DOHH2 (cell line): ENCODE results near the gene RHOT1.

Experiments
- EZH2phosphoT487 ChIP-seq: fragments of 200-600 bp; sonication (generic); IDR thresholded peaks from 2 replicates; pipeline ENCODE4 v1.6.1; 2017; ENCODE audit warnings: borderline replicate concordance, mild to moderate bottlenecking, antibody characterized with exemption, low read length, moderate library complexity, mixed read lengths
- TF ChIP-seq, protein P1 (sequence below): fragments of 200-600 bp; sonication (generic); IDR thresholded peaks from one replicate; pipeline ENCODE4 v1.5.1; 2014; ENCODE audit warnings: antibody characterized with exemption, mild to moderate bottlenecking, low read depth, low read length; ENCODE audit not compliant: poor library complexity, severe bottlenecking

DNA sequence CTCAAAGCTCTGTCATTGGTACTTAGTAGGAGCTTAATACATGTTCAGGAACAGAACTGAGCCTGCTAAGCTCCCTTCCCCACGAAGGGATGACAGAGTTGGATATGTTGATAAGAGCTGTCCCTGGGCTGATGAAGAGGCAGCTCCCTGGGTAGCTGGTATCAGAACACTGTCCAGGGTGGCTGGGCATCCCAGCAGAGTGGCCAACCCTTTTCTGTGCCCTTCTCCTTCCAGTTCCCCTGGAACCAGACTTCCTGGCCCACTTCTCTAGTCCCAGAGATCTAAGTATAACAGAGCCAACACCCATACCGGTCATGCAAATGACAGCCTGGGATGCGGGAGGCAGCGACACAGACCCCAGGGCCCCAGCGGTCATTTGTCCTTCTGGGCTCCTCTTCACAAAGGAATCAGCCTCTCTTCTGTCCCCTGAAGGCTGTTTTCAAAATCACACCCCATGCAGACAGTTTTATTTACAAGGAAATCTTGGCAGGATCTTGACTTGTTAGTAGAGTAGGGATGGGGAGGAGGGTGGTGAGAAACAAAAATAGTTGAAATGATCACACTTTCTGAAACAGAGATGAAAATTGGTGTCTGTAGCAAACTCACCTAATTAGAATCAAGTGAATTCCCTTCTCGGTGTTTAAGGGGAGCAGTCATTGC is 122.0 kb downstream of the RHOT1 start:
- TF ChIP-seq, protein P1, sequence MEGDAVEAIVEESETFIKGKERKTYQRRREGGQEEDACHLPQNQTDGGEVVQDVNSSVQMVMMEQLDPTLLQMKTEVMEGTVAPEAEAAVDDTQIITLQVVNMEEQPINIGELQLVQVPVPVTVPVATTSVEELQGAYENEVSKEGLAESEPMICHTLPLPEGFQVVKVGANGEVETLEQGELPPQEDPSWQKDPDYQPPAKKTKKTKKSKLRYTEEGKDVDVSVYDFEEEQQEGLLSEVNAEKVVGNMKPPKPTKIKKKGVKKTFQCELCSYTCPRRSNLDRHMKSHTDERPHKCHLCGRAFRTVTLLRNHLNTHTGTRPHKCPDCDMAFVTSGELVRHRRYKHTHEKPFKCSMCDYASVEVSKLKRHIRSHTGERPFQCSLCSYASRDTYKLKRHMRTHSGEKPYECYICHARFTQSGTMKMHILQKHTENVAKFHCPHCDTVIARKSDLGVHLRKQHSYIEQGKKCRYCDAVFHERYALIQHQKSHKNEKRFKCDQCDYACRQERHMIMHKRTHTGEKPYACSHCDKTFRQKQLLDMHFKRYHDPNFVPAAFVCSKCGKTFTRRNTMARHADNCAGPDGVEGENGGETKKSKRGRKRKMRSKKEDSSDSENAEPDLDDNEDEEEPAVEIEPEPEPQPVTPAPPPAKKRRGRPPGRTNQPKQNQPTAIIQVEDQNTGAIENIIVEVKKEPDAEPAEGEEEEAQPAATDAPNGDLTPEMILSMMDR, result peak; percentile 4
- TF ChIP-seq EZH2phosphoT487, result no peak
